Tibial nerve (tissue), 4 donors: ENCODE data around the gene GIPC2.

Experiments used
- EP300 ChIP-seq, 2 donors: sonication (generic); formaldehyde crosslinking; IDR thresholded peaks; one replicate each; pipeline ENCODE4 v1.6.1; 2017; ENCODE audit warnings: antibody characterized with exemption in 2 of 2, mild to moderate bottlenecking in 1 of 2
- POLR2A ChIP-seq, 2 donors: fragments of 450-650 bp; IDR thresholded peaks; one replicate each; pipeline ENCODE4 v1.6.1; 2017; ENCODE audit warnings: antibody characterized with exemption in 2 of 2, mild to moderate bottlenecking in 2 of 2, moderate library complexity in 2 of 2
- TF ChIP-seq, protein P1 (sequence below), 5 experiments: fragments of 200-600 bp in 3 of 5; fragments of 450-650 bp in 2 of 5; sonication (generic) in 3 of 5; IDR thresholded peaks; one replicate each; pipeline ENCODE4 v1.5.1; 2016 to 2019; ENCODE audit warnings: antibody characterized with exemption in 5 of 5, mild to moderate bottlenecking in 3 of 5, moderate library complexity in 2 of 5

DNA sequence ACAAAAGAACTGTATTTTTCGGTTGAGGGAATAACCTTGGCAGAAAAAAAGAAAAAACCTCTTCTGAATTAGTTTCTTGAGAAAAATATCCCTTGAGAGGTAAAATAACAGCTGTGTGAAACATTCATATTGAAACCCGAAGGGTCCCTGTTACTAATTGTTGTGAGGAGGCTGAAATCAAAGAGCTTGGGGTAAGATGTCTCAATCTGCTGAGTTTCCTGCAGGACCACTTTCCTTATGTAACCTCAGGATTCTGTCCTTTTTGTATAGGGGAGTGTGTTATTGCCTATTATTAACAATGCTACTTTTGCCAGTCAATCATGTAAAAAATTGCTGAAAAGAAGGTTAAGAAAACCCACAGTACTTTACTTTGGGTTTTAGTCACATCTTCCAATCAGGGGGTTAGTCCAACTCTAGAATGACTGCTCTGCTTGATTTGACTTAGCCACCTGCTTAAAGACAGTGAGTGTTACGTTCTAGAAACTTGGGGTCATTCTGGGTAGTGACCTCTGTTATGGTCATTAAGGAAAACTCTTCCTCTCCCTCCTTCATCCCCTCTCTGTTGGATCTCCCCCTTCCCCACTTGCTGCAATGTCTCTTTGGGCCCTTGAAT is 138.8 kb downstream of the GIPC2 start:
- TF ChIP-seq, protein P1, sequence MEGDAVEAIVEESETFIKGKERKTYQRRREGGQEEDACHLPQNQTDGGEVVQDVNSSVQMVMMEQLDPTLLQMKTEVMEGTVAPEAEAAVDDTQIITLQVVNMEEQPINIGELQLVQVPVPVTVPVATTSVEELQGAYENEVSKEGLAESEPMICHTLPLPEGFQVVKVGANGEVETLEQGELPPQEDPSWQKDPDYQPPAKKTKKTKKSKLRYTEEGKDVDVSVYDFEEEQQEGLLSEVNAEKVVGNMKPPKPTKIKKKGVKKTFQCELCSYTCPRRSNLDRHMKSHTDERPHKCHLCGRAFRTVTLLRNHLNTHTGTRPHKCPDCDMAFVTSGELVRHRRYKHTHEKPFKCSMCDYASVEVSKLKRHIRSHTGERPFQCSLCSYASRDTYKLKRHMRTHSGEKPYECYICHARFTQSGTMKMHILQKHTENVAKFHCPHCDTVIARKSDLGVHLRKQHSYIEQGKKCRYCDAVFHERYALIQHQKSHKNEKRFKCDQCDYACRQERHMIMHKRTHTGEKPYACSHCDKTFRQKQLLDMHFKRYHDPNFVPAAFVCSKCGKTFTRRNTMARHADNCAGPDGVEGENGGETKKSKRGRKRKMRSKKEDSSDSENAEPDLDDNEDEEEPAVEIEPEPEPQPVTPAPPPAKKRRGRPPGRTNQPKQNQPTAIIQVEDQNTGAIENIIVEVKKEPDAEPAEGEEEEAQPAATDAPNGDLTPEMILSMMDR (IDR thresholded peaks at IDR 0.05): no peak
- TF ChIP-seq POLR2A (IDR thresholded peaks at IDR 0.05): no peak
- TF ChIP-seq EP300 (IDR thresholded peaks at IDR 0.05): no peak
